GM19328 (cell line): ENCODE data around the gene TFDP1.

ENCODE experiments used
- ATAC-seq: cut with Tn5 transposase; IDR thresholded peaks from one replicate; pipeline ENCODE4 v1.9.1; 2021; ENCODE audit warnings: mild to moderate bottlenecking, moderate library complexity; ENCODE audit not compliant: unreplicated experiment

Gene TFDP1

GRCh38 chr13:113596321-113597200 lies 12.0 kb downstream of the TFDP1 start:
- no peak for ATAC-seq

- ATAC-seq, result no peak
Measured at GRCh38 chr13:113597391-113598080, 13.0 kb downstream of the TFDP1 start.

GRCh38 chr13:113598081-113598410 lies 13.5 kb downstream of the TFDP1 start:
- no peak for ATAC-seq

- ATAC-seq, result no peak
Measured at GRCh38 chr13:113598481-113598880, 13.9 kb downstream of the TFDP1 start.

GRCh38 chr13:113599391-113599790 lies 14.8 kb downstream of the TFDP1 start:
- no peak for ATAC-seq

GRCh38 chr13:113601166-113602070 lies 16.9 kb downstream of the TFDP1 start:
- ATAC-seq, result no peak

- no peak for ATAC-seq
Measured at GRCh38 chr13:113602291-113602988, 17.9 kb downstream of the TFDP1 start.

GRCh38 chr13:113603116-113603710 lies 18.7 kb downstream of the TFDP1 start:
- ATAC-seq, result no peak

- ATAC-seq, result peak; percentile 55
Measured at GRCh38 chr13:113604186-113604585, 19.6 kb downstream of the TFDP1 start.

GRCh38 chr13:113605461-113605860 lies 20.9 kb downstream of the TFDP1 start:
- ATAC-seq, result no peak

- no peak for ATAC-seq
Measured at GRCh38 chr13:113605866-113606438, 21.4 kb downstream of the TFDP1 start.

- no peak for ATAC-seq
Measured at GRCh38 chr13:113607056-113607888, 22.7 kb downstream of the TFDP1 start.

- no peak for ATAC-seq
Measured at GRCh38 chr13:113607889-113608635, 23.5 kb downstream of the TFDP1 start.

GRCh38 chr13:113608967-113609533 lies 24.5 kb downstream of the TFDP1 start:
- ATAC-seq, result no peak

GRCh38 chr13:113609616-113610015 lies 25.1 kb downstream of the TFDP1 start:
- ATAC-seq, result no peak

- ATAC-seq, result no peak
Measured at GRCh38 chr13:113610266-113610665, 25.7 kb downstream of the TFDP1 start.

- ATAC-seq, result no peak
Measured at GRCh38 chr13:113611996-113612395, 27.4 kb downstream of the TFDP1 start.

GRCh38 chr13:113612607-113613006 lies 28.1 kb downstream of the TFDP1 start:
- no peak for ATAC-seq
